ENCODE data around the gene FAM13B. TPM values are rescaled to one million over a fixed set of nuclear protein-coding genes. Genes with fewer than 3 reads are reported as not detected.

FAM13B gene
- total RNA-seq, 1 experiment from 2014 or later, result 13.6 TPM

DNA sequence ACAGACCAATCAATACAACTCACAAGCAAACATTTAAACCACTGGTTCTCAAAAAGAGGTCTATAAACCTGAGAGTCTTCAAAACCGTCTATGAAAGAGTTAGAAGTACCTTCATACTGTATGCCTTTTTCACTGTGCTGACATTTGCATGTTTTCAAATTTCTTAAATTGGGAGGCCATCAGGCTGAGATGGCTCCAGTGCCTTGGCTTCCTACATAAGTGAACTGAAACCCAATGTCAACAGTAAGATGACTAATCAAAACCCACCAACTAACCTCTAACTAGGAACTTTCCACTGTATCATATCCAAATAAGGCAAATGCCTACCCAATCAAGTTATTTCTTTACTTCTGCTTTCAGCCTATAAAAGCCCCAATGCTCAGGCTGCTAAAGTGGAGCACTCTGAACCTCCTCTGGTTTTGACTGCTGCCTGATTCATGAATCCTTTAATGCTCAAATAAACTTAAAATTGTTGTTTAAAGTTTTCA is 35.1 kb downstream of the FAM13B start:
- Histone ChIP-seq H3K9me3 (ENCODE audit: control insufficient read depth in 1 of 2, insufficient read depth in 1 of 2, low read depth in 1 of 2, low read length in 2 of 2) (no peaks in the 10 kb centered on the region), H3K9ac (ENCODE audit: low read length) (no peak overlapping the region), H4K20me1 (ENCODE audit: insufficient read depth) (peaks cover 6% of the 10 kb centered on the region; the same call in 1 of the 2 replicates), H3K4me1 (ENCODE audit: control insufficient read depth in 1 of 2, insufficient read depth in 2 of 2, low read length in 2 of 2) (peaks cover 32 to 52% of the 10 kb centered on the region in 2 experiments), H2AFZ (ENCODE audit: low read depth, low read length, poor library complexity, severe bottlenecking) (no peak overlapping the region), H3K27me3 (ENCODE audit: insufficient read depth, low read length) (no peaks in the 10 kb centered on the region), H3K9me2 (ENCODE audit: insufficient read depth) (no peaks in the 10 kb centered on the region), H3K4me2 (ENCODE audit: low read length) (peak overlapping the region; percentile 20), H3K4me3 (replicated peaks in 1 of 2; ENCODE audit: low read depth in 1 of 2, low read length in 2 of 2) (no peak overlapping the region), H3K79me2 (ENCODE audit: insufficient read depth, low read length) (peaks cover 56% of the 10 kb centered on the region), H3K27ac (ENCODE audit: low read depth, low read length) (no peak overlapping the region), H3K36me3 (ENCODE audit: control insufficient read depth in 1 of 2, insufficient read depth in 2 of 2, low read length in 2 of 2) (no peaks in the 10 kb centered on the region; a peak in 1 of 4 replicates)
- ChIA-PET RAD21 (ENCODE audit: low non-redundant PET in 1 of 2, low total read pairs in 2 of 2, uncharacterized antibody in 2 of 2, unreplicated experiment in 2 of 2) (no interaction called here), POLR2A (interaction anchor here (0.9 kb wide), 1 partner anchor 10 kb away, joined by 3 read pairs; no protein-coding TSS in a partner anchor), CTCF (no interaction called here)
- no peak for ATAC-seq
- no TSS peak for BruUV-seq (replicated peaks)
- DNase-seq (ENCODE audit: low read depth, low spot score), result no peak
- no peak for TF ChIP-seq YY1 (IDR thresholded peaks at IDR 0.05; ENCODE audit: extremely low read depth, insufficient replicate concordance, low read depth, low read length)
- TF ChIP-seq SRF (IDR thresholded peaks at IDR 0.05; ENCODE audit: low read depth), result peak; percentile 60; the same call in 1 of the 2 replicates
- no peak for TF ChIP-seq RAD21 (IDR thresholded peaks at IDR 0.05; ENCODE audit: low read depth)
- intact Hi-C loops (cut with micrococcal nuclease), result no loop called here

DNA sequence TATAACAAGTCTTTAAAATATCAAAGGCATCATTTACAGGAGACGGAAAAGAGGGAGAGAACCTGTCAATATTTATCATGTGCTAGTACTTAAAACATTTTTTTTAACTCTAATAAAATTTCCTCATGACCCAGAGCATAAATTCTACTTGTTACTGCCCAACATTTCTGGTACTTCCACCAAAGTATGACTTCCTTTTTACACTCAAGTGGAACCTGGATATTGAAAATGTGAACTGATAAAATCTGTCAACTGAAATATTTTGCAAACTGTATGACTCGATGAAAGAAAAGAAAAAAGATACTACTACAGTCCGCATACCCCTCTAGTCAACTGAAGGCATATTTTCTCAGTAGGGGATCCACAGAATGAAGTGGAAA is 37.1 kb downstream of the FAM13B start:
- Histone ChIP-seq H3K27me3 (ENCODE audit: insufficient read depth, low read length) (no peaks in the 10 kb centered on the region), H3K79me2 (ENCODE audit: insufficient read depth, low read length) (peaks cover 62% of the 10 kb centered on the region), H4K20me1 (ENCODE audit: insufficient read depth) (peaks cover 6% of the 10 kb centered on the region; the same call in 1 of the 2 replicates), H3K9ac (ENCODE audit: low read length) (no peak overlapping the region), H3K27ac (ENCODE audit: low read depth, low read length) (no peak overlapping the region), H2AFZ (ENCODE audit: low read depth, low read length, poor library complexity, severe bottlenecking) (no peak overlapping the region), H3K9me3 (ENCODE audit: control insufficient read depth in 1 of 2, insufficient read depth in 1 of 2, low read depth in 1 of 2, low read length in 2 of 2) (no peaks in the 10 kb centered on the region), H3K4me2 (ENCODE audit: low read length) (peak overlapping the region; percentile 20; the same call in 1 of the 2 replicates), H3K9me2 (ENCODE audit: insufficient read depth) (no peaks in the 10 kb centered on the region), H3K36me3 (ENCODE audit: control insufficient read depth in 1 of 2, insufficient read depth in 2 of 2, low read length in 2 of 2) (no peaks in the 10 kb centered on the region; a peak in 1 of 4 replicates), H3K4me1 (ENCODE audit: control insufficient read depth in 1 of 2, insufficient read depth in 2 of 2, low read length in 2 of 2) (peaks cover 32 to 50% of the 10 kb centered on the region in 2 experiments), H3K4me3 (replicated peaks in 1 of 2; ENCODE audit: low read depth in 1 of 2, low read length in 2 of 2) (no peak overlapping the region)
- intact Hi-C loops (cut with micrococcal nuclease), result no loop called here
- no TSS peak for BruUV-seq (replicated peaks)
- ATAC-seq, result no peak
- TF ChIP-seq EZH2phosphoT487 (IDR thresholded peaks at IDR 0.05; ENCODE audit: borderline replicate concordance), result no peak
- TF ChIP-seq TCF7L2 (IDR thresholded peaks at IDR 0.05; ENCODE audit: borderline replicate concordance, extremely low read depth, insufficient read depth, insufficient read length), result no peak
- TF ChIP-seq ZNF274 (IDR thresholded peaks at IDR 0.05; ENCODE audit: low read depth, low read length), result no peak
- TF ChIP-seq SIN3A (IDR thresholded peaks at IDR 0.05; ENCODE audit: low read depth), result no peak
- TF ChIP-seq JUND (IDR thresholded peaks at IDR 0.05), result no peak
- TF ChIP-seq, protein P1, sequence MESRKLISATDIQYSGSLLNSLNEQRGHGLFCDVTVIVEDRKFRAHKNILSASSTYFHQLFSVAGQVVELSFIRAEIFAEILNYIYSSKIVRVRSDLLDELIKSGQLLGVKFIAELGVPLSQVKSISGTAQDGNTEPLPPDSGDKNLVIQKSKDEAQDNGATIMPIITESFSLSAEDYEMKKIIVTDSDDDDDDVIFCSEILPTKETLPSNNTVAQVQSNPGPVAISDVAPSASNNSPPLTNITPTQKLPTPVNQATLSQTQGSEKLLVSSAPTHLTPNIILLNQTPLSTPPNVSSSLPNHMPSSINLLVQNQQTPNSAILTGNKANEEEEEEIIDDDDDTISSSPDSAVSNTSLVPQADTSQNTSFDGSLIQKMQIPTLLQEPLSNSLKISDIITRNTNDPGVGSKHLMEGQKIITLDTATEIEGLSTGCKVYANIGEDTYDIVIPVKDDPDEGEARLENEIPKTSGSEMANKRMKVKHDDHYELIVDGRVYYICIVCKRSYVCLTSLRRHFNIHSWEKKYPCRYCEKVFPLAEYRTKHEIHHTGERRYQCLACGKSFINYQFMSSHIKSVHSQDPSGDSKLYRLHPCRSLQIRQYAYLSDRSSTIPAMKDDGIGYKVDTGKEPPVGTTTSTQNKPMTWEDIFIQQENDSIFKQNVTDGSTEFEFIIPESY (IDR thresholded peaks at IDR 0.05; ENCODE audit: extremely low read depth, insufficient replicate concordance, low read length), result no peak
- TF ChIP-seq FOSL1 (IDR thresholded peaks at IDR 0.05; ENCODE audit: low read depth), result no peak
- TF ChIP-seq, protein P2, sequence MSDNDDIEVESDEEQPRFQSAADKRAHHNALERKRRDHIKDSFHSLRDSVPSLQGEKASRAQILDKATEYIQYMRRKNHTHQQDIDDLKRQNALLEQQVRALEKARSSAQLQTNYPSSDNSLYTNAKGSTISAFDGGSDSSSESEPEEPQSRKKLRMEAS (IDR thresholded peaks at IDR 0.05), result no peak
- TF ChIP-seq SRF (IDR thresholded peaks at IDR 0.05; ENCODE audit: low read depth), result no peak
- no peak for TF ChIP-seq ELF1 (IDR thresholded peaks at IDR 0.05; ENCODE audit: borderline replicate concordance, low read depth)
- no peak for TF ChIP-seq CBX3 (IDR thresholded peaks at IDR 0.05; ENCODE audit: low read depth)
- no peak for TF ChIP-seq POLR2A (IDR thresholded peaks at IDR 0.05; ENCODE audit: borderline replicate concordance, extremely low read depth, insufficient read depth, insufficient read length)
- TF ChIP-seq YY1 (IDR thresholded peaks at IDR 0.05; ENCODE audit: extremely low read depth, insufficient replicate concordance, low read depth, low read length), result no peak
- TF ChIP-seq, protein P3, sequence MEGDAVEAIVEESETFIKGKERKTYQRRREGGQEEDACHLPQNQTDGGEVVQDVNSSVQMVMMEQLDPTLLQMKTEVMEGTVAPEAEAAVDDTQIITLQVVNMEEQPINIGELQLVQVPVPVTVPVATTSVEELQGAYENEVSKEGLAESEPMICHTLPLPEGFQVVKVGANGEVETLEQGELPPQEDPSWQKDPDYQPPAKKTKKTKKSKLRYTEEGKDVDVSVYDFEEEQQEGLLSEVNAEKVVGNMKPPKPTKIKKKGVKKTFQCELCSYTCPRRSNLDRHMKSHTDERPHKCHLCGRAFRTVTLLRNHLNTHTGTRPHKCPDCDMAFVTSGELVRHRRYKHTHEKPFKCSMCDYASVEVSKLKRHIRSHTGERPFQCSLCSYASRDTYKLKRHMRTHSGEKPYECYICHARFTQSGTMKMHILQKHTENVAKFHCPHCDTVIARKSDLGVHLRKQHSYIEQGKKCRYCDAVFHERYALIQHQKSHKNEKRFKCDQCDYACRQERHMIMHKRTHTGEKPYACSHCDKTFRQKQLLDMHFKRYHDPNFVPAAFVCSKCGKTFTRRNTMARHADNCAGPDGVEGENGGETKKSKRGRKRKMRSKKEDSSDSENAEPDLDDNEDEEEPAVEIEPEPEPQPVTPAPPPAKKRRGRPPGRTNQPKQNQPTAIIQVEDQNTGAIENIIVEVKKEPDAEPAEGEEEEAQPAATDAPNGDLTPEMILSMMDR (IDR thresholded peaks at IDR 0.05 in 2 of 3, conservative IDR thresholded peaks at IDR 0.05 in 1 of 3; ENCODE audit: borderline replicate concordance in 1 of 3, insufficient read depth in 1 of 3, low read depth in 2 of 3, low read length in 2 of 3), result no peak
- no peak for TF ChIP-seq CEBPB (IDR thresholded peaks at IDR 0.05; ENCODE audit: low read depth)
- ChIA-PET CTCF (no interaction called here), POLR2A (no interaction called here), RAD21 (ENCODE audit: low non-redundant PET in 1 of 2, low total read pairs in 2 of 2, uncharacterized antibody in 2 of 2, unreplicated experiment in 2 of 2) (no interaction called here)
- no peak for DNase-seq (ENCODE audit: low read depth, low spot score)
